Globus pallidus (tissue), 1 donor: ENCODE measurements around the gene P2RY6.

Source experiments
- DNase-seq: peaks from one replicate; pipeline ENCODE4 v3.0.0-alpha.2; 2015; ENCODE audit warnings: low spot score

Gene P2RY6

DNA sequence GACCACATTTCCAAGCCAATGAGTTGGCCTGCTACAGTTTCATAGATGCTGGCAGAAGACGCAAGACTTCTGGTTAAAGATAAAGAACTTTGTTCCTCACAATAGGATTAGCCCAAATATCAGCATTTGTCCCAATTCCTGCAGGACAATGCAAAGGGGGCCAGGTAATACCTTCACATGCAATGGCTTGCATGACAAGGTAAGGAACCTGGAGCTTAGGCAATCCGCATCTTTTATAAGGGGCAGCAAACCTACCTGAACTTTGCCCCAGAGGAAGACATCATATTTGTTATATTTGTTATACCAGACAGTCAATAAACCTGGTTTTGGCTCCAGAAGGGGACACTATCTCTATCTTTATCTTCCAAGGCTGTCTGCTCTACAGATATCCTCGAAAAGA is 5.3 kb downstream of the P2RY6 start:
- no peak for DNase-seq

DNA sequence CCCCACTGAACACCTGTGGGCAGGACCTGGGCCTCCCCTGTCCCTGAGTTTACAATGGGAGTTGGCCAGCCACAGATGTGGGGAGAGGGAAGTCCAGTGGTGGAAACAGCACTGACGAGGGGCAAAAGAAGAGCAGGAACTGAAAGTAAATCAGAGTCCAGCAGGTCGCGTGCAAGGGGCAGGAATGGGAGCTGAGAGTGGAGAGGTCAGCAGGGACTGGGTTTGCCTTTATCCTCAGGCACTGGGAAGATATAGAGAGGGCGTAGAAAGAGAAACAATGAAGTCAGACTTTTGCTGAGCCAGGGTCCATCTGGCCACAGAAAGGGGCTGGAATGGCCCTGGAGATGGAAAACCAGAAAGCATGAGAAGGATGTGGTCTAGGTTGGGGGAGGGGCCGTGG is 8.5 kb downstream of the P2RY6 start:
- DNase-seq = no peak

- no peak for DNase-seq
Observed at GRCh38 chr11:73281201-73281741, 9.1 kb downstream of the P2RY6 start.

DNA sequence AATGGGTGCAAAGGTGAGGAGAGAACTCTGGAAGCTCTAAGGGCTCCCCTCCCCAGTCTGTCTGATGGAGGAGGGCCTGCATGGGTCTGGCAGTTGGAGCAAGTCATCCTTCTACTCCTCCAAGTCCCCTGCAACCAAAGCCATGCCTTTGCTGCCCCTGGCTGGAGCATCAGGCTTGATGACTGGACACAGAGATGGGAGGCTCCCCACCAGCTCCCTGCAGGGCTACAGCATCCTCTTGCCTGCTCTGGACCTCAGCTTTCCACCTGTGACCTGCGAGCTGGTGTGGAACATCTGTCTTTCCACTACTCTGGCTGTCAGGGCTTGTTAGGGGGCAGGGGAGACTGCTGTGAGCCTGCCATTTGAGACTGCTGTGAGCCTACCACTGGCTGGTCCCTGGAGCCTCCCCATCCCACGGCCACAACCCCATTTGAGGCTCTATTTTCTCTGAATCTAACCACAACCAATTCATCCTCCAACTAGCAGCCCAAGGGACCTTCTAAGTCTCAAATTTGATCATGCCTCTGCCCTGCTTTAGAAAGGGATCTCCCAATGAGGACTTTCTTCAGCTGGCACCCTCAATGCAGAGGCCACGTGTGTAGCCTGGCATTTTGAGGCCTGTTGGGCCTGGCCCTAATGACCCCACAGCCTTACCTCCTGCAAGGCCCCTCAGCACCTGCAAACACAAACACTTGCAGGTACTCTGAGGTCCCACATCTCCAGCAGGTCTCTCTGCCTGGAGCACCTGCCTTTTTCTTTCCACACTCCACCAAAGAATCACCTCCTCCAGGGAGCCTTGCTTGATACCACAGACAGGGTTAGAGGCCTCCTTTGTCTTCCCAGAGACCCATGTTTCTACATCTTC is 9.9 kb downstream of the P2RY6 start:
- DNase-seq = no peak

DNA sequence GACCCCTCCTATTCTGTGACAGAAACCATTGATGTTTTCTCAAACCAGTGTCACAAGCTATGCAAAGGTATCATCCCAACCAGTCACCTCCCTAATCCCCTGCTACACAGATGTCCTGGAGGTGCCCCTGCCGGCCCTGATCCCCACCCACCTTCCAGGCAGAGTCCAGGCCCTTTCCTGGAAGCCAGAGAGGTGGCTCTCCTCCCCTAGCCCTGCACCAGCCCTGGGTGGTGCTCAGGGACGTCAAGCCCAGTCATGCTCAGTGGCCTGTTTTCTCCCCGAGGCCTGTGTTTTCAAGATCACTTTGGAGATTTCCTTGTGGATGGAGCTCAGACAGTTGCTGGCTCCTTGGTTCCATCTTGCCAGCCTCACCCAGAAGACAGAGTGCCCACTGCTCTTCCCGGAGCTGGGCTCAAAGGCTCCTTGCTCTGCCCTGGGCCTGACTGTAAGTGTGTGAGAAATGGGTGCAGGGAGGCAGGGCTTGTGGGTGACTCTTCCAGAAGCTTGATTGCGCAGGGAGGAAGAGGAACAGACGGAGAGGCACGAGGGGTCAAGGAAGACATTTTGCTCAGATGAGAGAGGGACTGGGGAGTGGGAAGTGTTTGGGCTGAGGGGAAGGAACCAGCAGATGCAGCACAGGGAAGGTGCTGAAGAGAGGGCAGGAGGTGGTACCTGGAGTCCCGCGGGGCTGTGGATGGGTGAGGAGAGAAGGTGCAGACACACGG is 11.3 kb downstream of the P2RY6 start:
- no peak for DNase-seq

DNA sequence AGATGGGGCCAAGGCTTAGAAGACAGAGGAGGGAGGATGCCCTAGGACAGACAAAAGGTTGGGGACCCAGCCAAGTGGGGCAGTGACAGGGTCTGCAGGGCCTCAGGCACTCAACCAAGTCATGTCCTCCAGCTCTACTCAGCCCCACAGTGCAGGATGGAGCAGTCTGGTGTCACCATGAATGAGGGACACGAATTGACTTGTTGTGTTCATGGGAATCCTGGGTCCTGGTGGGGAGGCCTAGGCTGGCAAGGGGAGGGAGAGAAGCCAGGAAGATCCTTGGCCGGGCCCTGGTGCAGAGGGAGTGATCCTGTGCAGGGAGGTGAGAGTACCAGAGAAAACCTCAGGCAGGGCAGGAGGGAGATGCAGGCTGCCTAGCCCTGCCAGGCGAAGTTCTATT is 12.0 kb downstream of the P2RY6 start:
- no peak for DNase-seq

DNA sequence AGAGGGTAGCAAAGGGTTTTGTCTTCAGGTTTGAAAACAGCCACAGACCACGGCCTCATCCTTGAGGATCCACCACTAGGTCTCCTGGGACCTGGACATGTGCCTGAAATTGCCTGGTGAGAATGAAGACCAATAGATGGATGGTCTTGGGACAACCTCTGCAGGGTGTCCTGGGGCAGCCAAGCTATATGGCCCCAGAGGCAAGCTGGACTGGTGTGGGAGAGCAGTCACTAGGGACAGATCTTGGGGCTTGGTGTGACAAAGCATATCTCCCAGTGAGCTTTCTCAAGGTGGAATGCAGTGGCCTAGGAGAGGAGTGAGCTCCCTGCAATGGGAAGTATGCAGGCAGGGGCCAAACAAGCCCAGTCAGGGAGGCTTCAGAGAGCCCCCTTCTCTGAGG is 13.6 kb downstream of the P2RY6 start:
- no peak for DNase-seq

GRCh38 chr11:73286240-73286810 is 14.2 kb downstream of the P2RY6 start:
- DNase-seq = no peak

DNA sequence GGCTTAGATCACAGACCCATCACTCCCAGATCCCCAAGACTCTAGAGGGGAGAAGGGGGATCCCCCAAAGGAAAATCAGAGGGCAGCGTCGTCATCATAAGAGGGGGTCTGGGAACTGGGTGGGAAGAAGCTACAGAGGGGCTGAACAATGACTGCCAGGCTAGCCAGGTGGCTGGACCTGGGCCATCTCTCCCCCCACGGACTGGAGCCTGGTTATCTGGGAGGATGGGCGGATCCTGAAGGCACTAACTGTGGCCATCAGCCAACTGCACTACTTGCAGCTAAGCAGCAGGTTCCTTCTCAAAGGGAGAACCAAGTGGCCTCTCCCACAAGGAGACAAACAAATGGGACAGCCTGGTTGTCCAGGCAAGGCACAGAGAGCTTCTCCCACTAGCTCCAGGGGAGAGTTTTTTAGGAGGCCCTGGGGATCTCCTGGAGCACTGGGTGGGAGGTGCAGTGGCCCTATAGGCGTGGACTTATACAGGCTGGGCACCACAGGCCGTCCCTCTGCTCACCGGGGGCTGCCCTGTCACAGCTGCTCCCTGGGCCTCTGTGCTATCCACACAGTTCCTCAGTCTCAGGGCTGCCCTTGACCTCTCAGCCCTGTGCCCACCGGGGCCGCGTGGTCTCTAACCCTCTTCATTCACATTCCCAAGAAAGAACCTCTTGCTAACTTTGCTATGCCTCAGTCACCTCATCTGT is 15.4 kb downstream of the P2RY6 start:
- DNase-seq = no peak

DNA sequence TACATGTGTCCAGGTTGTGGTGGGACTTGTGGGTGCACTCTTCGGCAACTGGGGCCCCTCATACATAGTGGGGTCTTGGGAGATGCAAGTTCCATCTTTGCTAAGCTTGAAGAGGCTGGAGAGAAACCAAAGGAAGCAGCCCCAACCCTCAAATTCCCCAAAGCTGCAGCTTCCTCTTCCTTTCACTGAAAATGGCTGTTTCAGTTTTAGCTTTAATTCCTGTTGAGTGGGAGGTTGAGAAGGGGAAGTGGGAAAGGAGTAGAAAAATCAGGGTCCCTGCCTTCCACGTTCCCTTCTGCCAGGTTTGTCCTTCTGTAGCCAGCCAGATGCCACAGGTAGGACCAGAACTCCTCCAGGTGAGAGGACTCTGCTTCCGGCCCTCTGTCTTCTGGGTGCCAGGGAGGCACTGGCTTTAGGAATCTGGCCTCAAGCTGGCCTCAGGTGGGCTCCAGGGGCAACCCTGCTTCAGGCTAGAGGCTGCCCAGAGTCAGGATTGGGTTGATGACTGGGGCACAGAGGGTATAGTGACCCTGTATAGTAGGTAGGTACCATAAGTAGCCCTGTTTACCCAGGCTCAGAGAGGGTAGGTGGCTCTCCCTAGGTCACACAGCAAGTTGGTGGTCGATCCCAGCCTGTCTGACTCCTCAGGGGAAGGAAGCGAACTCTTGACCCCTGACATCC is 16.2 kb downstream of the P2RY6 start:
- peak; percentile 42 for DNase-seq

DNA sequence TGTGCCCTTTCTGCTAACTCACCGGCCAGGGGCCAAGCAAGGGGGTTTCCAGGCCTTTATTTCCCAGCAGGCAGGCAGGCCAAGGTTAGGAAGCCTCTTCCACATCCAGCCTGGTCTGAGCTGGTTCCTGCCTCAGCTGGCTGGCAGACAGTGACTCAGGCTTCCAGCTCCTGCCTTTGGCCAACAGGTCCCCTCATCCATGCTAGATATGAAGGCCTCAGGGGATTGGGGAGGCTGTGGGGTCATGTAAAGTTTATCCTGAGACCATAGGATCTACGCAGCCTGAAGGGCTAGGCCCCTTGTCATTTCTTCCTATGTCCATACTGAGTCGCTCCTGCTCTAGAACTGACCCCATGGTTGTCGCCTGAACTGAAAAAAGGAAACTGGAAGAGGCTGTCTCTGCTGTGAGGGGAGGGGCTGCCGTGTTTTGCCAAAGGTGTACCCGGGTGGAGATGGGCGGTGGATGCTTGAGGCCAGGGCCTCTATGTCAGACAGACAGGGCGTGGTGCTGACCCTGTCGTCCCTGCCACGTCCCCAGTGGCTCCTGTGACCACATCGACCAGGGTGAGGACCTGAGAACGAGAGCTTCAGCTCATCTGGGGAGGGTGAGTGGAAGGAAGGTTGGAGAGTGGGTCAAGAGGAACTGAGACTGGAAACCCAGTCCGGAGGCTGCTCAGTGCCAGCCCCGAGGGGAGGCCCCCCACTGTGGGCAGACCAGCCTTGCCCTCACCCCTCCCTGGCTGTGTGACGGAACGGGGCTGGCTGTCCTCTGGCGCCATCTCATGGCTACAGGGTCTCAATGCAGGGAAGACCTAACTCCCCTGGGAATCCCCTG is 17.0 kb downstream of the P2RY6 start:
- peak; percentile 70 for DNase-seq

DNA sequence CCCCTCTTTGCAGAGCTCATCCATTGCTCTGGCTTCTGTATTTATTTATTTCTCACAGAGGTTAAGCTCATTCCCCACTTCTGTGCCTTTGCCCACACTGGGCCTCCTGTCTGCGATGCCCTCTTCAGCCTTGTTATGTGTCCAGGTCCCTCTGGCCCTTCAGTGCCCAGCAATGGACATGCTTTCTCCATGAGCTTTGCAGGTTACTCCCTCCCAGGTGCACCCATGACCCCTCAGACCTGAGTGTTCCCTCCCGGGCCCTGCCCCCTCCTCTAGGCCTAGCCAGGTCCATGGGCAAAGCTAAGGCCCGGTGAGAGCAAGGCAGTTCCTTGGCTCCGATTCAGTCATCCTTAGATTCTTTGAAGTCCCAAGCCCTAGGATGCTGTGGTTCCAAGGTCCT is 18.4 kb downstream of the P2RY6 start:
- DNase-seq = no peak

DNA sequence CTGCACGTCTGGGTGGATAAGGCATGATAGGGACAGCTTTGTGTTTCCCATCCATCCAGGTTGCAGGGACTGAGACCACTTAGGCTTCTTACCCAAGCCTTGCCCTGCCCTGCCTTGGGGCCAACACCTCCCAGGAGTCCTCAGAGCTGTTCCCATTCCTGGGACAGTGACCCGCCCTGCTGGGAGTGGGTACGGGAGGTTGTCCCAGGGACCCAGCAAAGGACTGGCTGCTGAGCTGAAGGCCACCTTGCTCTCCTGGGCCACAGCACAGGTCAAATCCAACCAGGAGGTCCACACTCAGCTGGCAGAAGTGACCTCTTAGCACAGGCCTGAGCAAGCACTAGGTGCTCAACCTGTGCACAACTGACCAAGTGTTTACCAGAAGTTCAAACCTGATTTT is 19.1 kb downstream of the P2RY6 start:
- no peak for DNase-seq

GRCh38 chr11:73291781-73292524 is 19.8 kb downstream of the P2RY6 start:
- no peak for DNase-seq

DNA sequence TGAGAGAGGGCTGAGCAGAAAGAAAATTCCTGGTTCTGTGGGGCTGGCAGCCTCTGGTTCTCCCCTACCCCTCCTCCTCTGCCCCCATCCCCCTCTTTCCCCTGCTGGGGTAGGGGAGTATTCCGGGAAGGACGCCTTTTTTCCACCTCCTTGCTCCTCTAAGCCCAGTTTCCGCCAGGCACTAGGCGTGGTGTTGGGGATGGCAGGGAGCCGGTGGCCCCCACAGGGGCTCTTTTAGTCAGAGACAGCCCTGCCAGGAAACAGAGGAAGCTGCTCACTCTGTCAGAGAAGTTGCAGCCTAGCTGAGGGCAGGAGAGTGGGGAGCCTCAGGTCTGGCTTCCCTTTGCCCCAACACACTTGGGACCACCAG is 20.4 kb downstream of the P2RY6 start:
- DNase-seq = no peak

GRCh38 chr11:73293356-73293936 is 21.3 kb downstream of the P2RY6 start:
- DNase-seq = no peak

DNA sequence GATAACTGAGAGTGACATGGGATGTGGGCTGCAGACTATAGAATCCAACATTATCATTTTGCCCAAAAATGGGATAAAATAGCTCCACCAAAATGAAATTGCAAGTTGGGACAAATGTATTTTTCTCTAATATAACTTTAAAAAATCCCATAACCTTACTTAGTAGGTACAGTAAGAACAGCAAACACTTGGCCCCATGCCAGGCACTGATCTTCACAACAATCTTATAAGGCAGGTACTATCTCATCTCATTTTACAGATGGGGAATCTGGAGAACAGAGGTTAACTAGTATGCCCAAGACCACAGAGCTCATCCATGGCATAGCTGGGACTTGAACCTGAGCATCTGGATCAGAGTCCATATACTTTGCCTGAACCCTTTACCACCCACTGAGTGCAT is 22.5 kb downstream of the P2RY6 start:
- DNase-seq = no peak

GRCh38 chr11:73295241-73295995 is 23.3 kb downstream of the P2RY6 start:
- no peak for DNase-seq

DNA sequence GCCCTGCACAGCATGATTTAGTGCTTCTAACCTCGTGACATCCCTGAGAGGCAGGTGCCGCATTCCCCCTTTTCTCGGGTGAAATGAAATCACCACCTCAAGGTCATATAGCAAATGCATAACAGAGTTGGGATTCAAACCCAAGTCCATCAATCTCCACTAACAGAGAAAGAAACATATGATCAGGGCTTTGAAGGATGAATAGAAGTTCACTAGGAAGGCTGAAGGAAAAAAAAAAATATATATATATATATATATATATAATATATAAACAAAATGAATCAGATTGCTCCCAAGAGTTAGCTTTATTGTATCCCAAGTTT is 23.8 kb downstream of the P2RY6 start:
- no peak for DNase-seq
